ENCODE data around the gene MYL6B.

DNA sequence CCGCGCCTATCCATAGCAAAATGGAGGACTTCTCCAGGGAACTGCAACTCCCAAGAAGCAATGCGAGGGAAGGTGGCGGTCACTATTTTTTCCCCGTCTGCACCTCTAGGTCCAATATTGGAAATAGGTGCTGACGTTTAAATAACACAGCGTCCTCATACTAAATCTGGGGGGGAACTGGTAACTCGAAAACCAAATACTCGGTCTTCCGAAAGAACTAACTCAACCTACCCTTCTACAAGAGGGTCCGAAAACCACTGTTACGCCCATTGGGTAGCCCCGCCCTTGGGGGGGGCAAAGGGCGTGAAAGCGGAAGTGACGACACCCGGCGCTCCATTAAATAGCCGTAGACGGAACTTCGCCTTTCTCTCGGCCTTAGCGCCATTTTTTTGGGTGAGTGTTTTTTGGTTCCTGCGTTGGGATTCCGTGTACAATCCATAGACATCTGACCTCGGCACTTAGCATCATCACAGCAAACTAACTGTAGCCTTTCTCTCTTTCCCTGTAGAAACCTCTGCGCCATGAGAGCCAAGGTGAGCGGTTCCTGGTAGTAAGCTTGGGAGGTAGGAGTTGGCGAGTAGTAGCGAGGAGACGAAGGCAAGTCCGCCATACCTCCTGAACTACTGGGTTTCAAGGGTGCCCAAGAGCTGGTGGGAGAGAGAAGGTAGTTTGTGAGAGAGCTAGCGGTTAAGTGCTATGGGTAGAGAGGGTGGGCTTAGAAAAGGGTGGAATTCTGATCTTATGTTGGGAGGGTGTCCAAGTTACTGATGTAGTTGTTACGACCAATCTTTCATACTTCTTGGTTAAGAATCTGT, 35.9 kb upstream of the MYL6B start, which contains the start of gene RPL41:
- TF ChIP-seq CTCF (IDR thresholded peaks at IDR 0.05) (peak in 2 of 4 experiments; percentile 26 to 45), POLR2AphosphoS5 (IDR thresholded peaks at IDR 0.05) (peak; percentile 98), POLR2A (IDR thresholded peaks at IDR 0.05) (peak; percentile 92)
